ENCODE results near the gene SPAG6.

DNA sequence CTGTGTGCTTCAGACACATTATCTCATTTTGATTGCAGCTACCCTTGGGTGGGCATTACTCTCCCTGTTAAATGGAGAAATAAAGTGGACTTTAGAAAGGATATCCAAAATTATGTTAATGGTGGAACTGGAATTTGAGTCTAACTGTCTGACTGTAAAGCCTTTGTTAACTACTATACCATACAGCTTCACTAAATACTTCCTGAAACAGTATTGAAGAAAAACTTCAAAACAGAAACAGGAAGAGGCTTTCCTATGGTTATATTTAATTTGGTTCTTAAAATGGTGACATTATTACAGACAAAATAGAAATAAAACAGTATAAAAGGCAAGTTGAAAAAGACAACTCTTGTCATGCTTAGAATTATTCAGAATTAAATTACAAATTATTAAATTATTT, 25.0 kb downstream of the SPAG6 start:
- TF ChIP-seq, protein P1, sequence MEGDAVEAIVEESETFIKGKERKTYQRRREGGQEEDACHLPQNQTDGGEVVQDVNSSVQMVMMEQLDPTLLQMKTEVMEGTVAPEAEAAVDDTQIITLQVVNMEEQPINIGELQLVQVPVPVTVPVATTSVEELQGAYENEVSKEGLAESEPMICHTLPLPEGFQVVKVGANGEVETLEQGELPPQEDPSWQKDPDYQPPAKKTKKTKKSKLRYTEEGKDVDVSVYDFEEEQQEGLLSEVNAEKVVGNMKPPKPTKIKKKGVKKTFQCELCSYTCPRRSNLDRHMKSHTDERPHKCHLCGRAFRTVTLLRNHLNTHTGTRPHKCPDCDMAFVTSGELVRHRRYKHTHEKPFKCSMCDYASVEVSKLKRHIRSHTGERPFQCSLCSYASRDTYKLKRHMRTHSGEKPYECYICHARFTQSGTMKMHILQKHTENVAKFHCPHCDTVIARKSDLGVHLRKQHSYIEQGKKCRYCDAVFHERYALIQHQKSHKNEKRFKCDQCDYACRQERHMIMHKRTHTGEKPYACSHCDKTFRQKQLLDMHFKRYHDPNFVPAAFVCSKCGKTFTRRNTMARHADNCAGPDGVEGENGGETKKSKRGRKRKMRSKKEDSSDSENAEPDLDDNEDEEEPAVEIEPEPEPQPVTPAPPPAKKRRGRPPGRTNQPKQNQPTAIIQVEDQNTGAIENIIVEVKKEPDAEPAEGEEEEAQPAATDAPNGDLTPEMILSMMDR (IDR thresholded peaks at IDR 0.05): no peak
- no peak for TF ChIP-seq EP300 (IDR thresholded peaks at IDR 0.05)
